Measurements from ENCODE around the gene DDAH1.

GRCh38 chr1:85333186-85333585 is 131.8 kb downstream of the DDAH1 start:
- TF ChIP-seq, protein P1, sequence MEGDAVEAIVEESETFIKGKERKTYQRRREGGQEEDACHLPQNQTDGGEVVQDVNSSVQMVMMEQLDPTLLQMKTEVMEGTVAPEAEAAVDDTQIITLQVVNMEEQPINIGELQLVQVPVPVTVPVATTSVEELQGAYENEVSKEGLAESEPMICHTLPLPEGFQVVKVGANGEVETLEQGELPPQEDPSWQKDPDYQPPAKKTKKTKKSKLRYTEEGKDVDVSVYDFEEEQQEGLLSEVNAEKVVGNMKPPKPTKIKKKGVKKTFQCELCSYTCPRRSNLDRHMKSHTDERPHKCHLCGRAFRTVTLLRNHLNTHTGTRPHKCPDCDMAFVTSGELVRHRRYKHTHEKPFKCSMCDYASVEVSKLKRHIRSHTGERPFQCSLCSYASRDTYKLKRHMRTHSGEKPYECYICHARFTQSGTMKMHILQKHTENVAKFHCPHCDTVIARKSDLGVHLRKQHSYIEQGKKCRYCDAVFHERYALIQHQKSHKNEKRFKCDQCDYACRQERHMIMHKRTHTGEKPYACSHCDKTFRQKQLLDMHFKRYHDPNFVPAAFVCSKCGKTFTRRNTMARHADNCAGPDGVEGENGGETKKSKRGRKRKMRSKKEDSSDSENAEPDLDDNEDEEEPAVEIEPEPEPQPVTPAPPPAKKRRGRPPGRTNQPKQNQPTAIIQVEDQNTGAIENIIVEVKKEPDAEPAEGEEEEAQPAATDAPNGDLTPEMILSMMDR (IDR thresholded peaks at IDR 0.05; ENCODE audit: low read depth, low read length), result no peak
- no peak for TF ChIP-seq EZH2phosphoT487 (IDR thresholded peaks at IDR 0.05; ENCODE audit: low read depth)
